Activated CD4-positive, alpha-beta T cell treated with anti-CD3 and anti-CD28 coated beads, Interleukin-2, amount 10 ng/mL, durations not matched to agents 7 days and 5 days (primary cell): ENCODE data around the gene ARL5A. TPM values are rescaled to one million over a fixed set of nuclear protein-coding genes. Genes with fewer than 3 reads are reported as not detected.

Experiments
- total RNA-seq, 2 experiments: library from RNA; stranded (reverse); gene quantifications; one replicate each; pipeline ENCODE4 v1.2.3, GENCODE V29; 2021

ARL5A gene
- total RNA-seq, 2 experiments from 2014 or later, result 47.4 to 49.0 TPM

Other genes starting within 250 kb of the ARL5A start
- under 1 TPM; 0.40 to 0.48 TPM for gene NEB, start 93.9 kb downstream of the ARL5A start, total RNA-seq